Measurements from ENCODE around the gene RBM6. TPM values are rescaled to one million over a fixed set of nuclear protein-coding genes. Genes with fewer than 3 reads are reported as not detected.
A peak's percentile ranks its signal among the peaks of the same experiment; 100 is the strongest.
"Not testable (repeated sequence)": the region's sequence is repeated elsewhere in the genome, so short reads cannot be mapped to it uniquely, and the experiment has no call there.

Gene RBM6
- total RNA-seq, 1 donor = 50.7 TPM

DNA sequence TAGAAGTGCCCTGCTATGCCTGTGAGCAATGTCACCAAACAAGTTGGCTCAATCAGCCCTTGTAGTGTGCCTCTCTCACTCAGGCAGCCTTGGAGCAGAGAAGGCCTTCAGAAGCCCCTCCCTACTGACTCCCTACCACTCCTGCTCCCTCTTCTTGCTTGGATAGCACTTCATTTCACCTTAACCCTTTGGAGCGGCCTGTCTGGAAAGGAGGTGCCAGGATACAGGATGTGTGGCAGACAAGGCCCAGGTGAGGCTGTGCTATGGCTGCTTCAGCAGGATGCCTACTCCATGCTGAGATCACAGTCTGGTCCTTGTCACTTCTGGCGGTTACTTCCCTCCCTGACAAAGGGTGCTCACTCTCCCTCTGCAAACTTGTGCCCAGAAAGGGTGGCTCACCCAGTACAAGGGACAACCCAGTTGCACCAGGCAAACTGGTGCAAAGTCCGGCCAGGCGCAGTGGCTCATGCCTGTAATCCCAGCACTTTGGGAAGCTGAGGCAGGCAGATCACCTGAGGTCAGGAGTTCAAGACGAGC, 11.4 kb upstream of the RBM6 start:
- H3K4me1 ChIP-seq (ENCODE audit: insufficient read depth, low read length) = peaks cover 26% of the 10 kb centered on the region
- DNase-seq (ENCODE audit: insufficient read length, low spot score, missing footprints) = no peak
- no peaks in the 10 kb centered on the region for H3K36me3 ChIP-seq (ENCODE audit: insufficient read depth, low read length)
- no peak overlapping the region for H3K27ac ChIP-seq (ENCODE audit: low read depth, low read length)
- no peaks in the 10 kb centered on the region for H3K27me3 ChIP-seq (ENCODE audit: insufficient read depth, low read length)
- H3K4me2 ChIP-seq (ENCODE audit: insufficient read depth, low read length) = peak overlapping the region; percentile 80
- TF ChIP-seq, protein P1, sequence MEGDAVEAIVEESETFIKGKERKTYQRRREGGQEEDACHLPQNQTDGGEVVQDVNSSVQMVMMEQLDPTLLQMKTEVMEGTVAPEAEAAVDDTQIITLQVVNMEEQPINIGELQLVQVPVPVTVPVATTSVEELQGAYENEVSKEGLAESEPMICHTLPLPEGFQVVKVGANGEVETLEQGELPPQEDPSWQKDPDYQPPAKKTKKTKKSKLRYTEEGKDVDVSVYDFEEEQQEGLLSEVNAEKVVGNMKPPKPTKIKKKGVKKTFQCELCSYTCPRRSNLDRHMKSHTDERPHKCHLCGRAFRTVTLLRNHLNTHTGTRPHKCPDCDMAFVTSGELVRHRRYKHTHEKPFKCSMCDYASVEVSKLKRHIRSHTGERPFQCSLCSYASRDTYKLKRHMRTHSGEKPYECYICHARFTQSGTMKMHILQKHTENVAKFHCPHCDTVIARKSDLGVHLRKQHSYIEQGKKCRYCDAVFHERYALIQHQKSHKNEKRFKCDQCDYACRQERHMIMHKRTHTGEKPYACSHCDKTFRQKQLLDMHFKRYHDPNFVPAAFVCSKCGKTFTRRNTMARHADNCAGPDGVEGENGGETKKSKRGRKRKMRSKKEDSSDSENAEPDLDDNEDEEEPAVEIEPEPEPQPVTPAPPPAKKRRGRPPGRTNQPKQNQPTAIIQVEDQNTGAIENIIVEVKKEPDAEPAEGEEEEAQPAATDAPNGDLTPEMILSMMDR (IDR thresholded peaks at IDR 0.05; ENCODE audit: extremely low read depth, low read depth, low read length) = no peak
- no peaks in the 10 kb centered on the region for H4K20me1 ChIP-seq (ENCODE audit: insufficient read depth, low read length)
- H2AFZ ChIP-seq (ENCODE audit: low read length) = no peak overlapping the region
- H3K79me2 ChIP-seq (ENCODE audit: insufficient read depth, low read length) = peaks cover 20% of the 10 kb centered on the region
- peak overlapping the region; percentile 97 for H3K4me3 ChIP-seq (ENCODE audit: insufficient read depth, low read length)
- no peaks in the 10 kb centered on the region for H3K9me3 ChIP-seq (ENCODE audit: low read depth, low read length)

- peak; percentile 96 for DNase-seq (ENCODE audit: insufficient read length, low spot score, missing footprints)
- H3K79me2 ChIP-seq (ENCODE audit: insufficient read depth, low read length) = peaks cover 17% of the 10 kb centered on the region
- no peaks in the 10 kb centered on the region for H3K9me3 ChIP-seq (ENCODE audit: low read depth, low read length)
- H4K20me1 ChIP-seq (ENCODE audit: insufficient read depth, low read length) = no peaks in the 10 kb centered on the region
- no peaks in the 10 kb centered on the region for H3K36me3 ChIP-seq (ENCODE audit: insufficient read depth, low read length)
- H3K4me2 ChIP-seq (ENCODE audit: insufficient read depth, low read length) = peak within 1 kb of the TSS; percentile 80
- peak within 1 kb of the TSS; percentile 97 for H3K4me3 ChIP-seq (ENCODE audit: insufficient read depth, low read length)
- peak within 1 kb of the TSS; percentile 98 for H2AFZ ChIP-seq (ENCODE audit: low read length)
- no peaks in the 10 kb centered on the region for H3K27me3 ChIP-seq (ENCODE audit: insufficient read depth, low read length)
- peak within 1 kb of the TSS; percentile 59 for H3K27ac ChIP-seq (ENCODE audit: low read depth, low read length)
- TF ChIP-seq, protein P1 (IDR thresholded peaks at IDR 0.05; ENCODE audit: extremely low read depth, low read depth, low read length) = no peak
- H3K4me1 ChIP-seq (ENCODE audit: insufficient read depth, low read length) = peaks cover 25% of the 10 kb centered on the region
Measured at GRCh38 chr3:49929291-49930167, 10.4 kb upstream of the RBM6 start, which contains the start of gene MON1A. Gene MON1A (minus strand): TSS chr3:49929811. CDS start chr3:49913346, 16,465 bp downstream.

DNA sequence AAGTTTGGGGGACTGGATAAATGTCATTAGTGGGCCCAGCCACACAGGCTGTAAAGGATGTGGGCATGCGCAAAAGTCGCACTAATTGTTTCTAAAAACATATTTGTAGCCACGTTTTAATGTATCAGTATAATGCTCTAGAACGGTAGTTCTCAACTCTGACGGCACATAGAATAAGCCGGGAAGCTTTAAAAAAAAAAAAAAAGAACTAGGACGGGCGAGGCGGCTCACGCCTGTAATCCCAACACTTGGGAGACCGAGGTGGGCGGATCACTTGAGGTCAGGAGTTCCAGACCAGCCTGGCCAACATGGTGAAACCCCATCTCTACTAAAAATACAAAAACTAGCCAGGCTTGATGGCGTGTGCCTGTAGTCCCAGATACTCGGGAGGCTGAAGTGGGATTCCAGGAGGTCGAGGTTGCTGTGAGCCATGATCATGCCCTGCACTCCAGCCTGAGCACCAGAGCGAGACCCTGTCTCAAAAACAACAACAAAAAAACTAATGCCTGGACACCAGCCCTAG, 9.7 kb upstream of the RBM6 start:
- Histone ChIP-seq H3K36me3 (ENCODE audit: insufficient read depth, low read length) (no peaks in the 10 kb centered on the region), H3K79me2 (ENCODE audit: insufficient read depth, low read length) (peaks cover 17% of the 10 kb centered on the region), H3K4me2 (ENCODE audit: insufficient read depth, low read length) (peak overlapping the region; percentile 80), H3K9me3 (ENCODE audit: low read depth, low read length) (no peaks in the 10 kb centered on the region), H4K20me1 (ENCODE audit: insufficient read depth, low read length) (no peaks in the 10 kb centered on the region), H3K4me3 (ENCODE audit: insufficient read depth, low read length) (peak overlapping the region; percentile 97), H2AFZ (ENCODE audit: low read length) (peak overlapping the region; percentile 88), H3K4me1 (ENCODE audit: insufficient read depth, low read length) (peaks cover 20% of the 10 kb centered on the region), H3K27me3 (ENCODE audit: insufficient read depth, low read length) (no peaks in the 10 kb centered on the region), H3K27ac (ENCODE audit: low read depth, low read length) (peak overlapping the region; percentile 59)
- DNase-seq (ENCODE audit: insufficient read length, low spot score, missing footprints) = peak; percentile 51
- TF ChIP-seq, protein P1 (IDR thresholded peaks at IDR 0.05; ENCODE audit: extremely low read depth, low read depth, low read length) = no peak

- Histone ChIP-seq H3K4me2 (ENCODE audit: insufficient read depth, low read length) (no peak overlapping the region), H3K36me3 (ENCODE audit: insufficient read depth, low read length) (no peaks in the 10 kb centered on the region), H3K4me3 (ENCODE audit: insufficient read depth, low read length) (no peak overlapping the region), H2AFZ (ENCODE audit: low read length) (peak overlapping the region; percentile 88), H3K27ac (ENCODE audit: low read depth, low read length) (no peak overlapping the region), H3K4me1 (ENCODE audit: insufficient read depth, low read length) (peaks cover 20% of the 10 kb centered on the region), H3K79me2 (ENCODE audit: insufficient read depth, low read length) (peaks cover 12% of the 10 kb centered on the region), H4K20me1 (ENCODE audit: insufficient read depth, low read length) (no peaks in the 10 kb centered on the region), H3K27me3 (ENCODE audit: insufficient read depth, low read length) (no peaks in the 10 kb centered on the region), H3K9me3 (ENCODE audit: low read depth, low read length) (no peaks in the 10 kb centered on the region)
- DNase-seq (ENCODE audit: insufficient read length, low spot score, missing footprints) = peak; percentile 64
- TF ChIP-seq, protein P1 (IDR thresholded peaks at IDR 0.05; ENCODE audit: extremely low read depth, low read depth, low read length) = no peak
Measured at GRCh38 chr3:49930922-49931321, 9.0 kb upstream of the RBM6 start.

DNA sequence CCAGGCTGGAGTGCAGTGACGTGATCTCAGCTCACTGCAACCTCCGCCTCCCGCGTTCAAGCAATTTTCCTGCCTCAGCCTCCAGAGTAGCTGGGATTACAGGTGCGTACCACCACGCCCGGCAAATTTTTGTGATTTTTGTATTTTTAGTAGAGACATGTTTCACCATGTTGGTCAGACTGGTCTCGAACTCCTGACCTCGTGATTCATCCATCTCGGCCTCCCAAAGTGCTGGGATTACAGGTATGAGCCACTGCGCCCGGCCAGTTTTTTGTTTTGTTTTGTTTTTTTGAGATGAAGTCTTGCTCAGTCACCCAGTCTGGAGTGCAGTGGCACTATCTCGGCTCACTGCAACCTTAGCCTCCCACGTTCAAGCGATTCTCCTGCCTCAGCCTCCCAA, 7.7 kb upstream of the RBM6 start:
- not testable (repeated sequence) for H2AFZ ChIP-seq (ENCODE audit: low read length); H3K36me3 ChIP-seq (ENCODE audit: insufficient read depth, low read length); H4K20me1 ChIP-seq (ENCODE audit: insufficient read depth, low read length); H3K4me2 ChIP-seq (ENCODE audit: insufficient read depth, low read length); H3K27ac ChIP-seq (ENCODE audit: low read depth, low read length); H3K27me3 ChIP-seq (ENCODE audit: insufficient read depth, low read length); H3K79me2 ChIP-seq (ENCODE audit: insufficient read depth, low read length); DNase-seq (ENCODE audit: insufficient read length, low spot score, missing footprints); H3K4me3 ChIP-seq (ENCODE audit: insufficient read depth, low read length); H3K9me3 ChIP-seq (ENCODE audit: low read depth, low read length)
- H3K4me1 ChIP-seq (ENCODE audit: insufficient read depth, low read length) = peaks cover 20% of the 10 kb centered on the region

Measured in osteoblast (primary cell).